HK-2 (cell line): ENCODE measurements around the gene GNLY.

ENCODE experiments used
- DNase-seq: peaks from one replicate; pipeline ENCODE4 v3.0.0-alpha.2; 2018; ENCODE audit not compliant: unreplicated experiment

The GNLY gene

GRCh38 chr2:85744741-85745601 lies 50.8 kb downstream of the GNLY start:
- no peak for DNase-seq

GRCh38 chr2:85745619-85746018 lies 51.5 kb downstream of the GNLY start:
- no peak for DNase-seq

DNA sequence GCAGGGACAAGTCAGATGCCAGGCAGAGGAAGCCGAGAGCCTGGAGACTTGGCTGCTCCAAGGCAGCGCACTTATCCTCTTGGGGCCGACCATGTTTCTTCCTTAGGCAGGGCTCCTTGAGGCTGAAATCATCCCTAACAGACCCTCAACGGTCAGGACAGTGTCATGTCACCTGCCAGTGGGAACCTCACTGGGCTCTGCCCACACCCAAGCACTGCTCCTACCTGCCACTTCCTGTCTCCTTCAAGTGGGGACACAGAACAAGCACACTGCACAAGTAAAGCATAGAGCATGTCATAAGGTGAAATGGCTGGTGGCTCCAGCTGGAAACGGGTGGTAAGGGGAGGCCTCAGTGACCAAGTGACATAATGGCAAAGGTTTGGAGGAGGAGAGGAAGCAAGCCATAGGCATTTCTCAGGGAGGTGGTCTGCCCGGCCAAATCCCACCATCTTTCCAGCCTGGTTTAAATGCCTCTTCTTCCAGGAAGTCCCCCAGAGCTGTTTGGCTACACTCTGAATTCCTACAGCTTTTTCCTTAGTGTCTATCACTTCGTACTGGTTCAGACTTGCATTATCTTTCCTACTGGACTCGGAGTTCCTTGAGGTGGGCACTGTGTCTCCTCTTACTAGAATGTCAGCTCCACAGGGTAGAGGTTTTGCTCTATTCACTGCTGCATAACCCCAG lies 52.3 kb downstream of the GNLY start:
- no peak for DNase-seq

- no peak for DNase-seq
Measured at GRCh38 chr2:85747441-85747840, 53.3 kb downstream of the GNLY start.

DNA sequence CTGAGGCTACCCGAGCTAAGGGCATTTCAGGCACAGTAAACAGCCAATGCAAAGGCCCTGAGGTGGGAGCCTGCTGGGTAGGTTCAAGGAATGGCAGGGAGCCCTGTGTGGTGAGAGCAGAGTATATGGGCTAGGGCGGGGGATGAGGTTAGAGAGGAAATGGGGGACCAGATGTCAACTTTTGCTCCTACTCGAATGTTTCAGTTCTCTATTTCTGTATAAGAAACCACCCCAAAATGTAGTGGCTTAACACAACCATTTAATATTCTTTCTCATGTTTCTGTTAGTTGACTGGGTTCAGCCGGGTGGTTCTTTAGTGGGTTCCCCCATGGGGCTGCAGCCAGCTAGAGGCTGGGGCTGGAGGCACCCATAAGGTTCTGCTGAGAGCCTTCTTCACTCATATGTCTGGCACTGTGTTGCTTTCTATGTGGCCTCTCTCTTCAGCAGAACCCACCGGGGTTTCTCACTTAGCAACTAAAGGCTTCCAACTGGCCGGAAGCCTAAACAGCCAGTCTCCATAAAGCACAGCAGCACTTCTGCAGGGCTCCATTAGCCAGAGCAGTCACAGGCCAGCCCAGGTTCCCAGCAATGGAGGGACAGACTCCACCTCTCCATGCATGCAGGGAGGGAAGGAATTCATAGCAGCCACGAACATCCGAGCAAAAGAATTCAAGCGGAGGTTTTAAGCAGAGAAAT lies 54.0 kb downstream of the GNLY start:
- DNase-seq: no peak
